Measurements from ENCODE around the gene PSMD5. TPM values are rescaled to one million over a fixed set of nuclear protein-coding genes. Genes with fewer than 3 reads are reported as not detected.

PSMD5 gene
- total and polyA plus RNA-seq, 7 donors = 13.2 to 42.6 (median 28.6) TPM

DNA sequence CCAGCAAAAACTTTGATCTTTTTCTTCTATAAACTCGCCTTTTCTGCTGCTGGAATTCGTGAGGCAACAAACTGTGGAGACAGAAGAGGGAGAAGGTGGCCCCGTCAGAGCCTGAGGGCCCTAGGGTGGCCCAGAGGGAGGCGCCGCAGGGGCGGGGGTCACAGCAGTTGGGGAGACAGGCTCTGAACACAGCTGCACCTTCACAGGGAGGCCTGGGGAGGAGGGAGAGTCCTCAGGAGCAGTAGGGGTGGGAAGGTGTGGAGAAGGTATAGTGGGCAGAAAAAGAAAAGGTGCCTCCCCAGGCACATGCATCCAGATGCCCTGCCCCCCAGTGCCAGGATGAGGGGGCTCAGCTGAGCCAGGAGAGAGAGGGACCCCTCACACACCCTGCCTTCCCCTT lies 19.2 kb upstream of the PSMD5 start:
- peaks cover 19 to 91% (median 30%) of the 10 kb centered on the region in 4 donors for H3K36me3 ChIP-seq
- H3K9me3 ChIP-seq = no peaks in the 10 kb centered on the region
- DNase-seq = no peak
- no peaks in the 10 kb centered on the region for H3K4me1 ChIP-seq
- no peak overlapping the region for H3K27ac ChIP-seq
- intact Hi-C loops (cut with DNase I) = no loop called here
- TF ChIP-seq POLR2AphosphoS5 (IDR thresholded peaks at IDR 0.05) (no peak), POLR2A (IDR thresholded peaks at IDR 0.05) (no peak), EP300 (IDR thresholded peaks at IDR 0.05) (no peak)
- TF ChIP-seq, protein P1, sequence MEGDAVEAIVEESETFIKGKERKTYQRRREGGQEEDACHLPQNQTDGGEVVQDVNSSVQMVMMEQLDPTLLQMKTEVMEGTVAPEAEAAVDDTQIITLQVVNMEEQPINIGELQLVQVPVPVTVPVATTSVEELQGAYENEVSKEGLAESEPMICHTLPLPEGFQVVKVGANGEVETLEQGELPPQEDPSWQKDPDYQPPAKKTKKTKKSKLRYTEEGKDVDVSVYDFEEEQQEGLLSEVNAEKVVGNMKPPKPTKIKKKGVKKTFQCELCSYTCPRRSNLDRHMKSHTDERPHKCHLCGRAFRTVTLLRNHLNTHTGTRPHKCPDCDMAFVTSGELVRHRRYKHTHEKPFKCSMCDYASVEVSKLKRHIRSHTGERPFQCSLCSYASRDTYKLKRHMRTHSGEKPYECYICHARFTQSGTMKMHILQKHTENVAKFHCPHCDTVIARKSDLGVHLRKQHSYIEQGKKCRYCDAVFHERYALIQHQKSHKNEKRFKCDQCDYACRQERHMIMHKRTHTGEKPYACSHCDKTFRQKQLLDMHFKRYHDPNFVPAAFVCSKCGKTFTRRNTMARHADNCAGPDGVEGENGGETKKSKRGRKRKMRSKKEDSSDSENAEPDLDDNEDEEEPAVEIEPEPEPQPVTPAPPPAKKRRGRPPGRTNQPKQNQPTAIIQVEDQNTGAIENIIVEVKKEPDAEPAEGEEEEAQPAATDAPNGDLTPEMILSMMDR (IDR thresholded peaks at IDR 0.05) = no peak
- WGBS, 2 donors = 95 to 96% methylated on average over 6 of the region's 6 CpGs
- H3K4me3 ChIP-seq = no peak overlapping the region
- H3K27me3 ChIP-seq = no peaks in the 10 kb centered on the region

DNA sequence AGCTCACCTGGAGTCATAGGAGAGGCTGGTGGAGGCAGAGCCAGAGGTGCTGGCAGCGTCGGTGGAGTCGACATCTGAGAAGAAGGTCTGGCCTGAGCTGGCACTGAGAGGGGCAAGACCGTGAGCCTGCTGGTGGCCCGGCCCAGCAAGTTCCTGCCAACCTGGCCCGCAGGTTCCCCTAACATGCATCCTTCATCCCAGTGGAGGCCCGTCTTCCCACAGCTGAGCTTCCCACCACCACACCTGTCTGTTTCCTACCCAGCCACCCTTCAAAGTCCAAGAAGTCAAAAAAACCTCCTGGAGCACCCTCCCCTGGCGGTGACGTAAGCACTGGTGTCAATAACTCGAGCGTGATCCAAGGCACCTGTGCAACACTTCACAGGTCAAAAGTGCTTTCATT lies 17.4 kb upstream of the PSMD5 start:
- no peak for TF ChIP-seq POLR2AphosphoS5 (IDR thresholded peaks at IDR 0.05)
- TF ChIP-seq, protein P1 (IDR thresholded peaks at IDR 0.05) = no peak
- TF ChIP-seq POLR2A (IDR thresholded peaks at IDR 0.05) = no peak
- TF ChIP-seq EP300 (IDR thresholded peaks at IDR 0.05) = no peak
- no peaks in the 10 kb centered on the region for H3K27me3 ChIP-seq
- intact Hi-C loops (cut with DNase I) = no loop called here
- 95% methylated on average over 11 of the region's 11 CpGs for WGBS, 2 donors
- H3K27ac ChIP-seq = no peak overlapping the region
- no peak for DNase-seq
- H3K4me1 ChIP-seq = no peaks in the 10 kb centered on the region
- peaks cover 19 to 74% (median 31%) of the 10 kb centered on the region in 4 donors for H3K36me3 ChIP-seq
- H3K9me3 ChIP-seq = no peaks in the 10 kb centered on the region
- no peak overlapping the region for H3K4me3 ChIP-seq

DNA sequence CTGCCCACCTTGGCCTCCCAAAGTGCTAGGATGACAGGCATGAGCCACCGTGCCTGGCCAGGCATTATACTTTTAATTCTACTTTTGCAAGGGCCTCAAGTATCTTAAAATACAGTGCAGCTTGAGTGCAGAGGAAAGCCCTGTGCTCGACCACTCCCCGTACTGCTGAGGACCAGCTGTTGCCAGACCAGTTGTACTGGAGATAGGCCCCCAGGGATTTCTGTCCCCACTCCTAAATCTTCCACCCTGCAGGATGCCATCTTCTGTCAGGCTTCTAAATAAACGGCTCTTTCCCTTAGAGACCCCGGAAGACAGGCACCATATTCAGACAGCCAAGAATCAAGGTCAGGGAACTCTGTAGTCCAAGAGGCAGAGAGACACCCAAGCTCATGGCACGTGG lies 16.6 kb upstream of the PSMD5 start:
- DNase-seq = no peak

DNA sequence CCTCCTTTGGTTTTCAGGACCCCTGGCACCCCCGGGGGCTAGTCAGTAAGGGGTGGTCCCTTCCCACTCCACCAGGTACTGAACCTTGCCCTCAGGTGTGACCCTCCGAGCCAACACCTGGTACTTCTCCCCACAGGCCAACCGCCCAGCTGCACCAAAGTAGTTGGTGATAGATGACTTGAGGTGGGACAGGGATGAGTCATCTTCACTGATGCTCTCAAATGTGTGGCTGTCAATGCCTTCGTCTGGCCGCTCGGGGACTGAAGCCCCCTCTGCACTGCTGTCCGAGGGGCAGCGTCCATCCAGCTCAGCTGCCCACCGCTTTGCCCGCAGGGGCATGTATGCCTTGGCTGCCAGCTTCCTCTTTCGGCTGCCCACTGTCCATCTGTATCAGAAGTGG lies 15.2 kb upstream of the PSMD5 start:
- H3K4me1 ChIP-seq = no peaks in the 10 kb centered on the region
- no peaks in the 10 kb centered on the region for H3K9me3 ChIP-seq
- peaks cover 19 to 66% (median 29%) of the 10 kb centered on the region in 4 donors for H3K36me3 ChIP-seq
- TF ChIP-seq, protein P1 (IDR thresholded peaks at IDR 0.05) = no peak
- TF ChIP-seq POLR2AphosphoS5 (IDR thresholded peaks at IDR 0.05) (no peak), POLR2A (IDR thresholded peaks at IDR 0.05) (no peak), EP300 (IDR thresholded peaks at IDR 0.05) (no peak)
- WGBS, 2 donors = 74 to 85% methylated on average over 11 of the region's 11 CpGs
- H3K27me3 ChIP-seq = no peaks in the 10 kb centered on the region
- H3K27ac ChIP-seq = no peak overlapping the region
- intact Hi-C loops (cut with DNase I) = no loop called here
- DNase-seq = no peak
- H3K4me3 ChIP-seq = no peak overlapping the region

More for the DNA sequence above, 16.6 kb upstream of the PSMD5 start:
- peaks cover 19 to 72% (median 31%) of the 10 kb centered on the region in 4 donors for H3K36me3 ChIP-seq
- H3K4me3 ChIP-seq = no peak overlapping the region
- TF ChIP-seq EP300 (IDR thresholded peaks at IDR 0.05) = no peak
- TF ChIP-seq, protein P1 (IDR thresholded peaks at IDR 0.05) = no peak
- no peak for TF ChIP-seq POLR2AphosphoS5 (IDR thresholded peaks at IDR 0.05)
- no peak for TF ChIP-seq POLR2A (IDR thresholded peaks at IDR 0.05)
- no peak overlapping the region for H3K27ac ChIP-seq
- WGBS, 2 donors = 89% methylated on average over 6 of the region's 6 CpGs
- no peaks in the 10 kb centered on the region for H3K9me3 ChIP-seq
- no peaks in the 10 kb centered on the region for H3K4me1 ChIP-seq
- intact Hi-C loops (cut with DNase I) = no loop called here
- H3K27me3 ChIP-seq = no peaks in the 10 kb centered on the region

DNA sequence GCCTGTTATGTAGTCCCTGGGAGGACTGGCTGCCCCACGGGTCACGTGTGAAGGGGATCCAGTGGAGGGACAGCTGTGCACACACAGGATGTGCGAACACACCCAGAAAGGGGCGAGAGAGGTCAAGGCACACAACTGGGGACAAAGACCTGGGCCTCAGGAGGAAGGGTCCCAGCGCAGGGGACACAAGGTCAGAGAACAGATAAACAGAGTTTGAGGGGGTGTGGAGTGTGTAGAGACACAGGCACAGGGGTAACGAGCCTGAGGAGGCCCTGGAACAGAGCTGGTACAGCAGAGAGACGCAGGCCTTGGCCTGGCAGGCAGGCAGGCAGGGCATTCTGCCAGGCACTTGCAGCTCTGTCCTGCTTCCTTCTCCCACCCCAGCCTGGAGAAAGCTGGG lies 14.8 kb upstream of the PSMD5 start:
- no peaks in the 10 kb centered on the region for H3K27me3 ChIP-seq
- TF ChIP-seq, protein P1 (IDR thresholded peaks at IDR 0.05) = no peak
- TF ChIP-seq POLR2A (IDR thresholded peaks at IDR 0.05) = no peak
- no peak for TF ChIP-seq EP300 (IDR thresholded peaks at IDR 0.05)
- TF ChIP-seq POLR2AphosphoS5 (IDR thresholded peaks at IDR 0.05) = no peak
- H3K4me3 ChIP-seq = no peak overlapping the region
- no peak for DNase-seq
- intact Hi-C loops (cut with DNase I) = no loop called here
- WGBS, 2 donors = 25 to 72% methylated on average over 7 of the region's 7 CpGs
- H3K4me1 ChIP-seq = no peaks in the 10 kb centered on the region
- no peak overlapping the region for H3K27ac ChIP-seq
- no peaks in the 10 kb centered on the region for H3K9me3 ChIP-seq
- H3K36me3 ChIP-seq = peaks cover 19 to 62% (median 27%) of the 10 kb centered on the region in 4 donors
